Measurements from ENCODE around the gene VTA1.
"Not testable (repeated sequence)": the region's sequence is repeated elsewhere in the genome, so short reads cannot be mapped to it uniquely, and the experiment has no call there.

VTA1 gene, protein sequence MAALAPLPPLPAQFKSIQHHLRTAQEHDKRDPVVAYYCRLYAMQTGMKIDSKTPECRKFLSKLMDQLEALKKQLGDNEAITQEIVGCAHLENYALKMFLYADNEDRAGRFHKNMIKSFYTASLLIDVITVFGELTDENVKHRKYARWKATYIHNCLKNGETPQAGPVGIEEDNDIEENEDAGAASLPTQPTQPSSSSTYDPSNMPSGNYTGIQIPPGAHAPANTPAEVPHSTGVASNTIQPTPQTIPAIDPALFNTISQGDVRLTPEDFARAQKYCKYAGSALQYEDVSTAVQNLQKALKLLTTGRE

DNA sequence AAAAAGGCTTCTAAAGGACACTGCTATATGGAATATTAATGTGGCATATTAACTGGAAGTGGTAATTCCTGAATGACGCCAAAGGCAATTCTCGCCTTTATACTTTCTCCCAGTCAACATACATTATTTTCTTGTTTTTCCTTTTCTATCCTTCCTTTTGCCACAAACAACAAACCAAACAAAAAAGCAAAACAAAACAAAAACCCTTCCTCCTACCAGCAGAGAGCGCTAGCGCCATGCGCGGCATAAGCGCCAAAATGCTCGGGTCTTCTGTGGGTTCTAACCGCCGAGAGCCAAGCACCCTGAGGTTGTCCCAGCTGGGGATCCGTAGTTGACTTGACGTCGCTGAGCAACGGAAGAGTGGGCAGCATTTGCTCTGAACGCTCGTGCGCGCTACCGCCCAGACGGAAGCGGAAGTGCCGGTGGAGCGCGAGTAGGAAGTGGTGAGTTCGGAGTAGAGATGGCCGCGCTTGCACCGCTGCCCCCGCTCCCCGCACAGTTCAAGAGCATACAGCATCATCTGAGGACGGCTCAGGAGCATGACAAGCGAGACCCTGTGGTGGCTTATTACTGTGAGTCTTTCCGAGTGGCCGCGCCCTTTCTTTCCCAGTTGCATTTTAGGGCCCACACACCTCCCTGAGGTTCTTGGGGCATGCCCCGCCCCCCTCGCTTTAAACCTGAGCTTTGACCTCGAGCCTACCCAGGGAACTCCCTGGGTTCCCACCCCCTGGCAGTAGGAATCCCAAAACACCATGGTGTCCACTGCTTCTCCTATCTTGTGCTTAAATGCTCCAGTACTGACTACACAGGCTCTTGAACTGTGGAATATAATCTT, at the start of gene VTA1, which contains the start of gene NMBR:
Gene VTA1 (plus strand): TSS at position 436 of the 835 bp plus-strand sequence. CDS start 25 bp downstream, at position 461.
Gene NMBR (minus strand): TSS at position 295 of the 835 bp plus-strand sequence. CDS start 58,464 bp downstream, outside the sequence.
- DNase-seq (ENCODE audit: low read depth) = peak; percentile 96

GRCh38 chr6:142104820-142105219, 42.2 kb upstream of the VTA1 start:
- DNase-seq (ENCODE audit: low read depth) = not testable (repeated sequence)

- not testable (repeated sequence) for DNase-seq (ENCODE audit: low read depth)
These were observed 36.2 kb upstream of the VTA1 start for GRCh38 chr6:142110820-142111219.

DNA sequence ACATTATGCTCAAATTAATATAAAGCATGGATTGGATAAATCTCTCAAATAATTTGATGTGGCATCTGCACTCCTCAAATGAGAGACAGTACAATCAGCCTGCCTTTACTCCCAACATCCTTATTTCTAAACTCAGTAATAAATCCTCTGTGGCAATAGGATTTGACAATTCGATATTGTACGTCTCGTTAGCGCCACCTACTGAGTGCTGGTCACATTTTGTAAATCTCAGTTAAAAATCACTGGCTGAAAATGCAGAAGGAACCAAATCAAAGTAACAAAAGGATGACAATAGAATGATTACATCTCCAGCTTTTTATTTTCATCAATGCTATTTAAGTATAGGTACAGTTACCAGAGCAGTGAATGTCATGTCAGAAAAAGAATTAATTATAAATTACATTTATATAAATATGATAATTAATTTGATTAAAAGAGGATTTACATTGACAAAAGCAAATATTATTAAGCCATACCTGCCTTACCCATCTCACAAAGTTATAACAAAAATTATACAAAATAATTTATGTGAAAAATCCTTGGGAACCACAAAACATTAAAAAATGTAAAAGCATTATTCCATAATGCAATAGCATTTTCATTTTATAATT, 34.5 kb upstream of the VTA1 start:
- DNase-seq (ENCODE audit: low read depth) = peak; percentile 37

GRCh38 chr6:142117366-142117765, 29.7 kb upstream of the VTA1 start:
- DNase-seq (ENCODE audit: low read depth) = no peak

GRCh38 chr6:142118328-142118727, 28.7 kb upstream of the VTA1 start:
- no peak for DNase-seq (ENCODE audit: low read depth)

GRCh38 chr6:142118925-142119324, 28.1 kb upstream of the VTA1 start:
- no peak for DNase-seq (ENCODE audit: low read depth)

- no peak for DNase-seq (ENCODE audit: low read depth)
These were observed 25.7 kb upstream of the VTA1 start for GRCh38 chr6:142121342-142121741.

GRCh38 chr6:142130814-142131213, 16.2 kb upstream of the VTA1 start:
- DNase-seq (ENCODE audit: low read depth) = no peak

GRCh38 chr6:142132625-142133024, 14.4 kb upstream of the VTA1 start, which contains the start of gene GJE1:
GJE1 (plus strand) TSS chr6:142132925; CDS start chr6:142133159, 234 bp downstream.
- no peak for DNase-seq (ENCODE audit: low read depth)

GRCh38 chr6:142138876-142139275, 8.2 kb upstream of the VTA1 start:
- DNase-seq (ENCODE audit: low read depth) = no peak

DNA sequence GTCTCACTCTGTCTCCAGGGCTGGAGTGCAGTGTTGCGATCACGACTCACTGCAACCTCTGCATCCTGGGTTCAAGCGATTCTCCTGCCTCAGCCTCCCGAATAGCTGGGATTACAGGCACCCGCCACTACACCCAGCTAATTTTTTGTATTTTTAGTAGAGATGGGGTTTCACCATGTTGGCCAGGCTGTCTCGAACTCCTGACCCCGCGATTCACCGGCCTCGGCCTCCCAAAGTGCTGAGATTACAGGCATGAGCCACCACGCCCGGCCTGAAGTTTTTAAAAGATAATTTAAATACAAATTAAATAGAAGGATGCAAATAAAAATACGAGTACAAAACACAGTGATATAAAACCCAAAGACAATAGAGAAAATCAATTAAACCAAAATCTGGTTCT, 5.5 kb upstream of the VTA1 start:
- DNase-seq (ENCODE audit: low read depth) = not testable (repeated sequence)

DNA sequence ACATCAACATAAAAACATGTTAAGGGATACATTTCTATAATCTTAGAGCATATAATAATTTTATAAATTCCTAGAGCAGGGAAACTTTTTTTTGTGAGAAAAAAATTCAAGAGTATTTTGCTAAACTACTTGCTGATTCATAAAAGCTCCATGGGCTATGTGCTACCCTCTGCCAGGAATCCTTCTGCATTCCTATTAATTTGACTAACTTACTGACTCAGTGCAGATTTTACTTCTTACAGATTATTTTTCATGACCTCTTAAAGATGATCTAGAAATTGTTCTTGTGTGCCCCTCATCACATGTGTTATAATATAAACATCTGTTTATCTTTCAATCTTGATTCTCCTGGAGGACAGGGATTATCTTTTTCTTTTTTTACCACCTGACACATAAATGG, 5.7 kb downstream of the VTA1 start:
- no peak for DNase-seq (ENCODE audit: low read depth)

GRCh38 chr6:142153196-142153595, 6.1 kb downstream of the VTA1 start:
- no peak for DNase-seq (ENCODE audit: low read depth)

DNA sequence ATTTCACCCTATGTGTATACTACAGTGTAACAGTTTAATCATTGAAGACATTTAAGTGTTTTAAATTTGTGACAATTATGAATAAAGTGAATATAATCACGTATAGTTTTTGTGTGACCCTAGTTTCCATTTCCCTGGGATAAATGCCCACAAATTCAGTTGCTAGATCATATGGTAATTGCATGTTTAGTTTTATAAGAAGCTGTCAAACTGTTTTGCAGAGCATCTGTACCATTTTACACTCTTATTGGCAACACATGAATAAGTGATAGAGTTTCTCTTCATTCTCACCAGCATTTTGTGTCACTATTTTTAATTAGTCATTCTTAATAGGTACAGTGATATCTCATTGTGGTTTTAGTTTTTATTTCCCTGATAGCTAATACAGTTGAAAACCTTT, 7.3 kb downstream of the VTA1 start:
- DNase-seq (ENCODE audit: low read depth) = no peak

GRCh38 chr6:142155091-142155490, 8.0 kb downstream of the VTA1 start:
- no peak for DNase-seq (ENCODE audit: low read depth)

DNA sequence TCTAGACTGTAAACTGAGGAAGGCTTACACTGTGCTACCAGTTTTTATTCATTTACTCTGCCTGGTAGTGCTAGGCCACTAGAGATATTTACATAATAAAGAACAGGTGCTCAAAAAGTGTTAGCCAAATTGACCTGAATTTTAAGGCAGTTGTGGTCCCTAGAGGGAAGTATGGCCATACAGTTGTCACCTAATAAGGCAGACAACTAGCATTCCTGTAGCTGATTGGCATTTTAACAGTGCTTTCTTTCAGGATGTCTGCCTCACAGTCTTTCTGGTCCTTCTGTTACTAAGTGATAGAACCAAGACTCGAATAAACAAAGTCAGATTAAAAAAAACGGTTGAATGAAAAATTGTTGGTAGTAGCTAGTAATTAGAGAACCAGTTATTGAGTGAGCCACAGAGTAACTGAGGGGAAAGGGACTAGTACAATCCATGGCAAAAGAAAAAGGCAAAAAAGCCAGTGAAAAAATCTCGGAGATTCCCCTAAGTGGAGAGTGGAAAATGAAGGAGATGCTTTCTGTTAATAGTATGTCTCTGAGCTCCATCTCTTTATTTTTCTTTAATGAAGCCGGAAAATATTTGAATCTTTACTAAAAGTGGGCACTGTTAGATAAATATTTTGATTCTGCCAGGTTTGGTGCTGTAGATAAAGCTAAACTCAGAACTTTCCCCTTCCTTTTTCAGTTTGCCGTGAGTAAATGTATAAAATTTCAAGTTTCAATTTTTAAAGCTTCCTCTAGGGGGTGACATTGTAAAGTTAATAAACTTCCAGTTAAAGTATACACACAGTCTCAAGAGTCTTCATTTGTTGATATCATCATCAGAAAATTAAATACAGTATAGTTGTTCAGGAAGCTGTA, 9.1 kb downstream of the VTA1 start:
- DNase-seq (ENCODE audit: low read depth) = no peak

- not testable (repeated sequence) for DNase-seq (ENCODE audit: low read depth)
These were observed 9.7 kb downstream of the VTA1 start for GRCh38 chr6:142156758-142157068.

DNA sequence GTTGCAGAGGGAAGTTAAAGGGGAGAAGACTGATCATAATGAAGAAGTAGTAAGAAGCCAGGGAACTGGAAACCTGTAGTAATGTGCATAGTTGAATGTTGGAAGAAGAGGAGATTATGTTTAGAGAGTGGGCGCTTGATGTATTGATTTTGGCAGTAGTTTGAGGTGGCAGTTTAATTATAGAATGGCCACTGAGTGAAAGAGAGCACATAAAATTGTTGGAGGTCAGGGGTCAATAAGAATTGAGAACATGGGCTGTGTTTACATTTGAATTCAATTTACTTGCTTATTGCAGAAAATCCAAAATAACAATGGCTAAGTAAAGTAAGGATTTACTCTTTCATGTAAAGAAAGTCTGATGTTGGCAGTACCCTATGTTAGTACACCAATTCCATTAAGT, 15.7 kb downstream of the VTA1 start:
- DNase-seq (ENCODE audit: low read depth) = no peak

- DNase-seq (ENCODE audit: low read depth) = no peak
These were observed 18.2 kb downstream of the VTA1 start for GRCh38 chr6:142165227-142165626.

DNA sequence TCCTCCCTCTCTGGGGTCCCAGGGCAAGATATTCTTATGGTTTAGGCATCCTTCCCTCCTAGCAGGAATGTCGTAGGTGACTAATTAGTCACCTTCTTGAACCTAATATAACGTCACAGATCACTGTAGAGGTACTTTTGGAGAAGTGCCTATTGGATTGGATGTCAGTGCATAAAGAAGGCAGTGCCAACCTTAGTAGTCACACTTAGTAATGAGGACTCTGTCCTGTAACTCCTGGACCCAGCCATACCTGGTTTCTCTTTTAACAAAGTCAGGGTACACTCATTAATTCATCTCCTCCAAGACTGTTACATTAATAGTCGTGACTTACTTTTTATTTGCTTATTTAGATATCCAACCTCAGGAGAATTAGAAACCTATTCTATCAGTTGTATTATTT, 20.0 kb downstream of the VTA1 start:
- DNase-seq (ENCODE audit: low read depth) = no peak

GRCh38 chr6:142167486-142167885, 20.4 kb downstream of the VTA1 start:
- DNase-seq (ENCODE audit: low read depth) = no peak
